SK-N-MC (cell line): Measurements from ENCODE around the gene PNPLA8.
"Not testable (repeated sequence)": the region's sequence is repeated elsewhere in the genome, so short reads cannot be mapped to it uniquely, and the experiment has no call there.

Experiments
- EZH2 ChIP-seq: fragments of 200-600 bp; sonication (generic); IDR thresholded peaks from one replicate; pipeline ENCODE4 v1.6.1; 2017; ENCODE audit warnings: antibody characterized with exemption
- FOXP2 ChIP-seq: optimal IDR thresholded peaks from 2 replicates; pipeline ENCODE3; 2011; ENCODE audit warnings: mild to moderate bottlenecking, moderate library complexity; ENCODE audit not compliant: insufficient read depth; ENCODE audit errors: extremely low read length, control extremely low read depth
- POLR2AphosphoS5 ChIP-seq: IDR thresholded peaks from 2 replicates; pipeline ENCODE4 v1.6.1; 2012; ENCODE audit warnings: mild to moderate bottlenecking, low read depth, low read length, borderline replicate concordance

- not testable (repeated sequence) for TF ChIP-seq EZH2, POLR2AphosphoS5, FOXP2
Measured at GRCh38 chr7:108538685-108539084, 12.8 kb upstream of the PNPLA8 start.
